Stomach smooth muscle (tissue), 2 donors: ENCODE measurements around the gene ANO7.

Source experiments
- H3K27ac ChIP-seq: one replicate; pipeline ENCODE4 v1.7.0; 2013; ENCODE audit warnings: mild to moderate bottlenecking, low read length, inconsistent platforms
- H3K27me3 ChIP-seq, 2 donors: one replicate each; pipeline ENCODE4 v1.7.0; 2013; ENCODE audit warnings: low read length in 2 of 2; ENCODE audit not compliant: insufficient read depth in 2 of 2, control insufficient read depth in 1 of 2
- H3K36me3 ChIP-seq, 2 donors: one replicate each; pipeline ENCODE4 v1.7.0; 2013; ENCODE audit warnings: low read length in 2 of 2; ENCODE audit not compliant: control insufficient read depth in 2 of 2, insufficient read depth in 2 of 2
- H3K4me1 ChIP-seq: one replicate; pipeline ENCODE4 v1.7.0; 2013; ENCODE audit warnings: low read length; ENCODE audit not compliant: control insufficient read depth, insufficient read depth
- H3K4me3 ChIP-seq, 2 donors: one replicate each; pipeline ENCODE4 v1.7.0; 2013; ENCODE audit warnings: low read length in 2 of 2
- H3K9ac ChIP-seq, 2 donors: one replicate each; pipeline ENCODE4 v1.7.0; 2013; ENCODE audit warnings: low read length in 2 of 2, mild to moderate bottlenecking in 1 of 2
- H3K9me3 ChIP-seq, 2 donors: one replicate each; pipeline ENCODE4 v1.7.0; 2013; ENCODE audit warnings: low read length in 2 of 2; ENCODE audit not compliant: control insufficient read depth in 2 of 2
- donor health status: healthy.
- donor health status: Pancreatic carcinoma.

ANO7 gene

GRCh38 chr2:241223211-241224017, 34.9 kb downstream of the ANO7 start:
- H3K9ac ChIP-seq: no peak overlapping the region

GRCh38 chr2:241224018-241224850, 35.8 kb downstream of the ANO7 start:
- no peak overlapping the region for H3K4me3 ChIP-seq
- H3K9me3 ChIP-seq: no peaks in the 10 kb centered on the region
- H3K4me1 ChIP-seq: peaks cover 4% of the 10 kb centered on the region
- no peaks in the 10 kb centered on the region for H3K27me3 ChIP-seq
- H3K27ac ChIP-seq: no peak overlapping the region
- no peak overlapping the region for H3K9ac ChIP-seq
- H3K36me3 ChIP-seq: peaks cover 30 to 31% of the 10 kb centered on the region in 2 donors

More at GRCh38 chr2:241223211-241224017, 34.9 kb downstream of the ANO7 start:
- H3K4me1 ChIP-seq: peaks cover 12% of the 10 kb centered on the region
- H3K4me3 ChIP-seq: no peak overlapping the region
- H3K9me3 ChIP-seq: no peaks in the 10 kb centered on the region
- H3K27ac ChIP-seq: no peak overlapping the region
- H3K36me3 ChIP-seq: peaks cover 22 to 23% of the 10 kb centered on the region in 2 donors
- no peaks in the 10 kb centered on the region for H3K27me3 ChIP-seq

GRCh38 chr2:241224851-241225438, 36.5 kb downstream of the ANO7 start:
- Histone ChIP-seq H3K36me3 (peaks cover 35 to 36% of the 10 kb centered on the region in 2 donors), H3K27me3 (no peaks in the 10 kb centered on the region), H3K9me3 (no peaks in the 10 kb centered on the region), H3K4me1 (peaks cover 4% of the 10 kb centered on the region), H3K27ac (no peak overlapping the region), H3K9ac (no peak overlapping the region), H3K4me3 (no peak overlapping the region)

- no peaks in the 10 kb centered on the region for H3K27me3 ChIP-seq
- no peak overlapping the region for H3K9ac ChIP-seq
- no peak overlapping the region for H3K4me3 ChIP-seq
- H3K9me3 ChIP-seq: no peaks in the 10 kb centered on the region
- H3K4me1 ChIP-seq: peaks cover 4% of the 10 kb centered on the region
- H3K36me3 ChIP-seq: peaks cover 41 to 42% of the 10 kb centered on the region in 2 donors
- no peak overlapping the region for H3K27ac ChIP-seq
These were observed 37.1 kb downstream of the ANO7 start for GRCh38 chr2:241225545-241225944.

GRCh38 chr2:241225983-241226382, 37.5 kb downstream of the ANO7 start:
- Histone ChIP-seq H3K4me1 (peaks cover 4% of the 10 kb centered on the region), H3K9me3 (no peaks in the 10 kb centered on the region), H3K4me3 (no peak overlapping the region), H3K27me3 (no peaks in the 10 kb centered on the region), H3K36me3 (peaks cover 45 to 46% of the 10 kb centered on the region in 2 donors), H3K27ac (no peak overlapping the region), H3K9ac (no peak overlapping the region)

- H3K4me1 ChIP-seq: peaks cover 4% of the 10 kb centered on the region
- H3K27ac ChIP-seq: no peak overlapping the region
- no peak overlapping the region for H3K4me3 ChIP-seq
These were observed 38.5 kb downstream of the ANO7 start for GRCh38 chr2:241226723-241227572.

GRCh38 chr2:241227594-241227993, 39.1 kb downstream of the ANO7 start:
- Histone ChIP-seq H3K27ac (no peak overlapping the region), H3K9ac (no peak overlapping the region), H3K36me3 (peaks cover 51 to 55% of the 10 kb centered on the region in 2 donors), H3K9me3 (no peaks in the 10 kb centered on the region), H3K4me3 (no peak overlapping the region), H3K4me1 (peaks cover 4% of the 10 kb centered on the region), H3K27me3 (no peaks in the 10 kb centered on the region)

More at GRCh38 chr2:241226723-241227572, 38.5 kb downstream of the ANO7 start:
- Histone ChIP-seq H3K36me3 (peaks cover 51 to 54% of the 10 kb centered on the region in 2 donors), H3K9me3 (no peaks in the 10 kb centered on the region), H3K9ac (no peak overlapping the region), H3K27me3 (no peaks in the 10 kb centered on the region)

- Histone ChIP-seq H3K4me3 (no peak overlapping the region), H3K27me3 (no peaks in the 10 kb centered on the region), H3K9ac (no peak overlapping the region), H3K36me3 (peaks cover 51 to 60% of the 10 kb centered on the region in 2 donors), H3K27ac (no peak overlapping the region), H3K9me3 (no peaks in the 10 kb centered on the region), H3K4me1 (peaks cover 4% of the 10 kb centered on the region)
These were observed 39.8 kb downstream of the ANO7 start for GRCh38 chr2:241228081-241228859.

- peaks cover under 1% of the 10 kb centered on the region for H3K4me1 ChIP-seq
- peaks cover 56 to 67% of the 10 kb centered on the region in 2 donors for H3K36me3 ChIP-seq
These were observed 40.5 kb downstream of the ANO7 start for GRCh38 chr2:241228860-241229516.

More at GRCh38 chr2:241228860-241229516, 40.5 kb downstream of the ANO7 start:
- no peak overlapping the region for H3K27ac ChIP-seq
- H3K27me3 ChIP-seq: no peaks in the 10 kb centered on the region
- no peak overlapping the region for H3K9ac ChIP-seq
- no peak overlapping the region for H3K4me3 ChIP-seq
- H3K9me3 ChIP-seq: no peaks in the 10 kb centered on the region
